Measurements from ENCODE around the gene CROCC2. TPM values are rescaled to one million over a fixed set of nuclear protein-coding genes. Genes with fewer than 3 reads are reported as not detected.

The CROCC2 gene
- total and polyA plus RNA-seq, 11 donors: not detected

- H3K9me3 ChIP-seq: peaks cover 0 to 22% (median 17%) of the 10 kb centered on the region in 12 donors
- intact Hi-C loops (cut with DNase I): loop anchor here in 3 of 10 donors (10.0 kb wide), 2 partner anchors 85 to 435 kb away; partner anchors contain the start of genes DUSP28 (in 1 of the 3) and RNPEPL1 (in 1 of the 3)
- H3K36me3 ChIP-seq: peaks cover 0 to 14% (median 0%) of the 10 kb centered on the region in 9 donors
- H3K27ac ChIP-seq: peak overlapping the region in 1 of 12 donors; percentile 81
- peaks cover 0 to 4% (median 0%) of the 10 kb centered on the region in 9 donors for H3K27me3 ChIP-seq
- DNase-seq (peak in 4 of 5 donors; percentile 14 to 29 (median 22)), ATAC-seq (no peak)
- WGBS, 4 donors: 87 to 93% (median 91%) methylated on average over 19 of the region's 19 CpGs
- peak overlapping the region in 10 of 12 donors; percentile 53 to 94 (median 68) for H3K4me3 ChIP-seq
- H3K4me1 ChIP-seq: peaks cover 0 to 43% (median 25%) of the 10 kb centered on the region in 12 donors
- TF ChIP-seq CTCF (IDR thresholded peaks at IDR 0.05): no peak
- no peak for TF ChIP-seq POLR2A (IDR thresholded peaks at IDR 0.05)
Observed at GRCh38 chr2:240999873-241000541, 93.9 kb downstream of the CROCC2 start.

- H3K27me3 ChIP-seq: peaks cover 0 to 4% (median 0%) of the 10 kb centered on the region in 9 donors
- H3K36me3 ChIP-seq: peaks cover 0 to 14% (median 0%) of the 10 kb centered on the region in 9 donors
- 95 to 98% (median 96%) methylated on average over 9 of the region's 9 CpGs for WGBS, 4 donors
- DNase-seq (peak in 2 of 5 donors; percentile 9 to 45), ATAC-seq (no peak)
- intact Hi-C loops (cut with DNase I): no loop called here
- no peak overlapping the region for H3K27ac ChIP-seq
- TF ChIP-seq POLR2A (IDR thresholded peaks at IDR 0.05): no peak
- TF ChIP-seq CTCF (IDR thresholded peaks at IDR 0.05): no peak
- peaks cover 0 to 37% (median 25%) of the 10 kb centered on the region in 12 donors for H3K4me1 ChIP-seq
- no peak overlapping the region for H3K4me3 ChIP-seq
- H3K9me3 ChIP-seq: peaks cover 0 to 31% (median 19%) of the 10 kb centered on the region in 12 donors
Observed at GRCh38 chr2:241000831-241001321, 94.7 kb downstream of the CROCC2 start.

GRCh38 chr2:241001413-241002274 is 95.5 kb downstream of the CROCC2 start:
- Histone ChIP-seq H3K4me3 (no peak overlapping the region), H3K36me3 (peaks cover 0 to 14% (median 0%) of the 10 kb centered on the region in 9 donors), H3K27me3 (peaks cover 0 to 4% (median 0%) of the 10 kb centered on the region in 9 donors), H3K9me3 (peaks cover 0 to 33% (median 19%) of the 10 kb centered on the region in 12 donors), H3K27ac (no peak overlapping the region), H3K4me1 (peaks cover 0 to 31% (median 21%) of the 10 kb centered on the region in 12 donors)
- TF ChIP-seq POLR2A (IDR thresholded peaks at IDR 0.05) (no peak), CTCF (IDR thresholded peaks at IDR 0.05) (no peak)
- no peak for ATAC-seq
- intact Hi-C loops (cut with DNase I): no loop called here
- no peak for DNase-seq
- 89 to 96% (median 93%) methylated on average over 20 to 21 of the region's 21 CpGs for WGBS, 4 donors

Data from heart left ventricle (tissue), 16 donors.